Epithelial cell of esophagus (primary cell): ENCODE results near the gene SMC3.
"Not testable (repeated sequence)": the region's sequence is repeated elsewhere in the genome, so short reads cannot be mapped to it uniquely, and the experiment has no call there.

Experiments used
- DNase-seq: peaks from one replicate; pipeline ENCODE4 v3.0.0; 2010; ENCODE audit warnings: low read depth
- H3K4me3 ChIP-seq: 2 replicates; pipeline ENCODE4 v1.5.1; 2011; ENCODE audit warnings: mild to moderate bottlenecking, low read length, control low read depth
- CTCF ChIP-seq: IDR thresholded peaks from 2 replicates; pipeline ENCODE4 v1.5.1; 2011; ENCODE audit warnings: low read depth, mild to moderate bottlenecking, low read length, control low read depth, inconsistent platforms; ENCODE audit not compliant: insufficient read depth; ENCODE audit errors: missing control alignments

The SMC3 gene

DNA sequence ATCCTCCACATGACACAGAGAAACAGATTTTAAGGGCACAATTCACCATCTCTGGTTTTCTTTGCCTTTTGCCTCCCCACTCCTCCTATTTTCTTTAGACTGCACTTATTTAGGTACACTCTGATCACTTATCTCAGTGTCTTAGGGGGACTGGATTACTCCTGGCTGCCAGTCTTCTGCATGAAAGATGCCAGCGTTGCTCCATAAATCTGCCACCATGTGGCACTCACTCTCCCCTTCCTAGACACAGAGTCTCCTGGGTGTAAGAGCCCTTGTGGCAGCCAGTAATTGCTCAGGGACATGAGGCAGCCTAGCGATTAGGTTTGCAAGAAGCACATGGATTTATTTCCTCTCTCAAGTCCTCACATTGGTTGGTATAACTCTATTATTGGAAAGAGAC lies 42.1 kb downstream of the SMC3 start:
- no peak overlapping the region for H3K4me3 ChIP-seq
- TF ChIP-seq CTCF: peak; percentile 26
- DNase-seq: peak; percentile 18

GRCh38 chr10:110610308-110610774 lies 42.8 kb downstream of the SMC3 start:
- H3K4me3 ChIP-seq: no peak overlapping the region
- peak; percentile 91 for TF ChIP-seq CTCF
- peak; percentile 77 for DNase-seq

DNA sequence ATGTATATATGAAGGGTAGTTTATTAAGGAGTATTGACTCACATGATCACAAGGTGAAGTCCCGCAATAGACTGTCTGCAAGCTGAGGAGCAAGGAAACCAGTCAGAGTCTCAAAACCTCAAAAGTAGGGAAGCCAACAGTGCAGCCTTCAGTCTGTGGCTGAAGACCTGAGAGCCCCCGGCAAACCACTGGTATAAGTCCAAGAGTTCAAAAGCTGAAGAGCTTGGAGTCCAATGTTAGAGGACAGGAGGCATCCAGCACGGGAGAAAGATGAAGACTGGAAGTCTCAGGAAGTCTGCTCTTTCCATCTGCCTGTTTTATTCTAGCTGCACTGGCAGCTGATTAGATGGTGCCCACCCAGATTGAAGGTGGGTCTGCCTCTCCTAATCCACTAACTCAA lies 43.3 kb downstream of the SMC3 start:
- H3K4me3 ChIP-seq, DNase-seq: not testable (repeated sequence)

- DNase-seq: no peak
- TF ChIP-seq CTCF: no peak
- H3K4me3 ChIP-seq: no peak overlapping the region
Observed at GRCh38 chr10:110612087-110612486, 44.6 kb downstream of the SMC3 start.

- no peak for TF ChIP-seq CTCF
- no peak overlapping the region for H3K4me3 ChIP-seq
- no peak for DNase-seq
Observed at GRCh38 chr10:110612629-110613028, 45.1 kb downstream of the SMC3 start.

- H3K4me3 ChIP-seq: no peak overlapping the region
- DNase-seq: no peak
- TF ChIP-seq CTCF: no peak
Observed at GRCh38 chr10:110613341-110613995, 46.0 kb downstream of the SMC3 start.

- no peak for DNase-seq
- no peak for TF ChIP-seq CTCF
- no peak overlapping the region for H3K4me3 ChIP-seq
Observed at GRCh38 chr10:110613996-110614495, 46.6 kb downstream of the SMC3 start.
